Adrenal gland (tissue), 19 donors: Measurements from ENCODE around the gene DGCR6L. TPM values are rescaled to one million over a fixed set of nuclear protein-coding genes. Genes with fewer than 3 reads are reported as not detected.
"Not testable (repeated sequence)": the region's sequence is repeated elsewhere in the genome, so short reads cannot be mapped to it uniquely, and the experiment has no call there.

Experiments
- DNase-seq, 7 donors: peaks; one replicate each; pipeline ENCODE4 v3.0.0-alpha.2; 2019 to 2020
- H3K27ac ChIP-seq, 5 donors: fragments of 200-600 bp; sonication (generic) in 4 of 5; 1 replicate in 3 of 5; 2 replicates in 2 of 5; pipeline versions ENCODE4 v1.5.1 to v1.8.0; 2016 to 2020; ENCODE audit warnings: mild to moderate bottlenecking in 1 of 5
- H3K27me3 ChIP-seq: fragments of 200-600 bp; 2 replicates; pipeline ENCODE4 v1.8.0; 2021
- H3K36me3 ChIP-seq, 2 donors: fragments of 200-600 bp; replicated peaks in 1 of 2; 1 replicate in 1 of 2; 2 replicates in 1 of 2; pipeline versions ENCODE4 v1.5.1 to v1.8.0; 2018 to 2022
- H3K4me1 ChIP-seq, 2 donors: fragments of 200-600 bp; replicated peaks in 1 of 2; 1 replicate in 1 of 2; 2 replicates in 1 of 2; pipeline versions ENCODE4 v1.5.1 to v1.8.0; 2018 to 2021
- H3K4me3 ChIP-seq, 4 donors: fragments of 200-600 bp; sonication (generic) in 3 of 4; one replicate each; pipeline ENCODE4 v1.5.1; 2016 to 2018
- H3K9me3 ChIP-seq, 3 donors: fragments of 200-600 bp; sonication (generic) in 1 of 3; replicated peaks in 1 of 3; 1 replicate in 2 of 3; 2 replicates in 1 of 3; pipeline versions ENCODE4 v1.5.1 to v1.8.0; 2016 to 2021
- POLR2A ChIP-seq, 2 donors: fragments of 450-650 bp; IDR thresholded peaks; one replicate each; pipeline ENCODE4 v1.6.1; 2017; ENCODE audit warnings: antibody characterized with exemption in 2 of 2, mild to moderate bottlenecking in 2 of 2, moderate library complexity in 1 of 2
- WGBS, 4 donors: extraction: QIAGEN DNeasy Blood & Tissue Kit in 2 of 4; methylation state at CpG; one replicate each; pipeline versions ENCODE4 v1.1.5 to v1.1.7; 2013 to 2017; 5-methylcytosine and 5-hydroxymethylcytosine counted together
- intact Hi-C, 2 donors: fragments of 100-400 bp; cut with DNase I; formaldehyde crosslinking; loops; one replicate each; pipeline versions ENCODE4 v1.14.1 to v1.15.0; 2022 to 2023
- long read RNA-seq, 10 donors: library from polyadenylated mRNA in 3 of 10; unstranded in 2 of 10; stranded (forward) in 1 of 10; transcript quantifications; one replicate each; pipeline ENCODE4 v2.0.0 and lab custom pipeline, GENCODE V29; 2021 to 2026
- polyA plus RNA-seq, 3 donors: library from polyadenylated mRNA; stranded (reverse); fragments of 200-250 nt in 2 of 3; fragments of 350-450 nt in 1 of 3; fragmentation: Illumina TruSeq in 1 of 3; extraction: RNeasy Lipid Tissue Mini Kit (QIAGEN cat#74804) in 1 of 3; gene quantifications; one replicate each; pipeline ENCODE4 v1.2.3, GENCODE V29; 2013 to 2014
- total RNA-seq, 9 donors: library from RNA; depleted of rRNA in 4 of 9; stranded (reverse); fragments of >200 nt in 4 of 9; fragments of 120-200 nt in 1 of 9; fragmentation: NEBNext Ultra II Directional in 1 of 9; extraction: Animal tissue kit (Norgen Biotek cat#: 25700) in 1 of 9; gene quantifications; one replicate each; pipeline versions ENCODE4 v1.1.0 to v1.2.4, GENCODE V29; 2013 to 2023
- TF ChIP-seq, protein P1 (sequence below), 6 experiments: fragments of 450-650 bp in 4 of 6; fragments of 200-600 bp in 2 of 6; sonication (generic) in 1 of 6; IDR thresholded peaks; 1 replicate in 5 of 6; 2 replicates in 1 of 6; pipeline versions ENCODE4 v1.5.1 to v1.8.0; 2016 to 2021; ENCODE audit warnings: antibody characterized with exemption in 6 of 6, mild to moderate bottlenecking in 2 of 6, moderate library complexity in 1 of 6
- donor health status: healthy with polysubstance abuse.
- donor health status: Bipolar disorder and iron deficiency.
- donor health status: DM: yes; HTN: yes; CAD: no.
- donor health status: DM: no; HTN: no; CAD: no.
- donor health status: DM: no; HTN: no; CAD: no.
- donor health status: DM: yes; HTN: yes; CAD: no.

The DGCR6L gene
- total RNA-seq (100 to 1,000 TPM in 3 of 9 donors, 10 to 100 TPM in 6; 43.7 to 159 (median 70.8) TPM), polyA plus RNA-seq (100 to 1,000 TPM in 1 of 3 donors, 10 to 100 TPM in 2; 12.1 to 107 (median 96.2) TPM)
- long read RNA-seq, donor 1, transcript DGCR6L-201 (5 exons, 1,154 nt): major isoform, 130 of 170 reads
- long read RNA-seq, donor 1, partial matches to known transcripts: 28 of 170 reads
- long read RNA-seq, donor 1, other reads (novel, unspliced or antisense): 9 of 170 reads
- long read RNA-seq, donor 2, transcript DGCR6L-201 (5 exons, 1,154 nt): major isoform, 57 of 78 reads
- long read RNA-seq, donor 2, partial matches to known transcripts: 21 of 78 reads
- long read RNA-seq, donor 2, other reads (novel, unspliced or antisense): 0 of 78 reads
- long read RNA-seq, donor 3, transcript DGCR6L-201 (5 exons, 1,154 nt): major isoform, 58 of 58 reads
- long read RNA-seq, donor 3, partial matches to known transcripts: 0 of 58 reads
- long read RNA-seq, donor 3, other reads (novel, unspliced or antisense): 0 of 58 reads
- long read RNA-seq, donor 4, transcript DGCR6L-201 (5 exons, 1,154 nt): major isoform, 62 of 73 reads
- long read RNA-seq, donor 4, partial matches to known transcripts: 8 of 73 reads
- long read RNA-seq, donor 4, other reads (novel, unspliced or antisense): 3 of 73 reads
- long read RNA-seq, donor 5, transcript DGCR6L-201 (5 exons, 1,154 nt): major isoform, 99 of 109 reads
- long read RNA-seq, donor 5, partial matches to known transcripts: 2 of 109 reads
- long read RNA-seq, donor 5, other reads (novel, unspliced or antisense): 6 of 109 reads
- long read RNA-seq, donor 6, transcript DGCR6L-201 (5 exons, 1,154 nt): major isoform, 45 of 59 reads
- long read RNA-seq, donor 6, partial matches to known transcripts: 11 of 59 reads
- long read RNA-seq, donor 6, other reads (novel, unspliced or antisense): 3 of 59 reads
- long read RNA-seq, donor 7, transcript DGCR6L-201 (5 exons, 1,154 nt): major isoform, 71 of 77 reads
- long read RNA-seq, donor 7, partial matches to known transcripts: 0 of 77 reads
- long read RNA-seq, donor 7, other reads (novel, unspliced or antisense): 5 of 77 reads
- long read RNA-seq, donor 8, transcript DGCR6L-203 (4 exons, 935 nt): minor isoform, 7 of 193 reads
- long read RNA-seq, donor 8, transcript DGCR6L-201 (5 exons, 1,154 nt): major isoform, 152 of 193 reads
- long read RNA-seq, donor 8, partial matches to known transcripts: 29 of 193 reads
- long read RNA-seq, donor 8, other reads (novel, unspliced or antisense): 5 of 193 reads
- long read RNA-seq, donor 9, transcript DGCR6L-201 (5 exons, 1,154 nt): major isoform, 44 of 54 reads
- long read RNA-seq, donor 9, partial matches to known transcripts: 10 of 54 reads
- long read RNA-seq, donor 9, other reads (novel, unspliced or antisense): 0 of 54 reads
- long read RNA-seq, donor 10, transcript DGCR6L-201 (5 exons, 1,154 nt): major isoform, 68 of 70 reads
- long read RNA-seq, donor 10, partial matches to known transcripts: 0 of 70 reads
- long read RNA-seq, donor 10, other reads (novel, unspliced or antisense): 0 of 70 reads

DNA sequence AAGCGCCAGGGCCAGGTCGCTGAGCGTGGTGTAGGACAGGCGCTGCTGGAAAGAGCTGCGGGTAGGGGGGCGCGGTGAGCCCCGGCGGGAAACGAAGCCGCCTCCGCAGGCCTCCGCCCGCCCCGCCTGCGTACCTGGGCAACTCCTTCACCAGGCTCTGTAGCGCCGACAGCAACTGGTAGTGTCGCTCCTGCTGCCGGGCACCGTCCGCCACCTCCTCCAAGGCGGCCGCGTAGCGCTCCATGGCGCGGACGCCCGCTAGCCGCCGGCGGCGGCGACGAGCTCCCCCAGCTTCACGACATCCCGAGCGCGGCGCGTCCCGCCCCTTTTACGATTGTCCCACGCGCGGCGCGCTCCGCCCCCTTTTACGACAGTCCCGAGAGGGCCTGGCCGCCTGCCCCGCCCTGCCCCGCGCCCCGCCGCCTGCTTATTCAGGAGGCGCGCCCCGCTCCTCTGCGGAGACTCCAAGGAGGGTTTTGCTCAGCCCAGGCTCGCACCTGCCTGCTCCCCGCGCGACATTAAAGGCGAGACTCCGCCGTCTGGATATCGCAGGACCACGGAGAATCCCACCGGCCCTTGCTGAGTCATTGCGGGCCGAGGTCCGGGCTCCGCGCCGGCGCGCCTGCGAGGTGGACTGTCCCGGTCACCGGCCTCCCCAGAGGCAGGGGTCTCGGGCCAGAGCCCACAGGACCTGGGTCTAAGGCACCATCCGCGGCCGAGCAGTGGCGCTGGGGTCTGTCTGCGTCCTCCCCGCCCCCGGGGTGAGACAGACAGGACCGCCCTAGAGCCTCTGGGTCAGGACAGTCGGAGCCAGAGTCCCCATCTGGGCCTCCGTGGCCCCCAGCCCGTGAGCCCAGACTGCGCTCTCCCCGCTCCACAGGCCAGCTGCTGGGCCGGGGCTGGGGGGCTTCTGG, at the start of gene DGCR6L:
DGCR6L (minus strand) TSS at position 316 of the 914 bp plus-strand sequence; CDS start at position 244, 72 bp downstream.
- peaks cover 11 to 33% of the 10 kb centered on the region in 2 donors for H3K4me1 ChIP-seq
- H3K9me3 ChIP-seq: no peaks in the 10 kb centered on the region
- TF ChIP-seq, protein P1, sequence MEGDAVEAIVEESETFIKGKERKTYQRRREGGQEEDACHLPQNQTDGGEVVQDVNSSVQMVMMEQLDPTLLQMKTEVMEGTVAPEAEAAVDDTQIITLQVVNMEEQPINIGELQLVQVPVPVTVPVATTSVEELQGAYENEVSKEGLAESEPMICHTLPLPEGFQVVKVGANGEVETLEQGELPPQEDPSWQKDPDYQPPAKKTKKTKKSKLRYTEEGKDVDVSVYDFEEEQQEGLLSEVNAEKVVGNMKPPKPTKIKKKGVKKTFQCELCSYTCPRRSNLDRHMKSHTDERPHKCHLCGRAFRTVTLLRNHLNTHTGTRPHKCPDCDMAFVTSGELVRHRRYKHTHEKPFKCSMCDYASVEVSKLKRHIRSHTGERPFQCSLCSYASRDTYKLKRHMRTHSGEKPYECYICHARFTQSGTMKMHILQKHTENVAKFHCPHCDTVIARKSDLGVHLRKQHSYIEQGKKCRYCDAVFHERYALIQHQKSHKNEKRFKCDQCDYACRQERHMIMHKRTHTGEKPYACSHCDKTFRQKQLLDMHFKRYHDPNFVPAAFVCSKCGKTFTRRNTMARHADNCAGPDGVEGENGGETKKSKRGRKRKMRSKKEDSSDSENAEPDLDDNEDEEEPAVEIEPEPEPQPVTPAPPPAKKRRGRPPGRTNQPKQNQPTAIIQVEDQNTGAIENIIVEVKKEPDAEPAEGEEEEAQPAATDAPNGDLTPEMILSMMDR (IDR thresholded peaks at IDR 0.05): no peak
- TF ChIP-seq POLR2A (IDR thresholded peaks at IDR 0.05): peak; percentile 50 to 70
- H3K36me3 ChIP-seq: no peaks in the 10 kb centered on the region
- intact Hi-C loops: no loop called here
- no peaks in the 10 kb centered on the region for H3K27me3 ChIP-seq
- H3K27ac ChIP-seq: peak within 1 kb of the TSS in 3 of 5 donors; percentile 54 to 85 (median 76)
- WGBS, 4 donors: 0 to 1% (median 0%) methylated on average over 39 to 98 of the region's 98 CpGs; no CpG with 5 or more reads in 1 of the 4 donors
- peak within 1 kb of the TSS; percentile 73 to 96 (median 88) for H3K4me3 ChIP-seq
- peak; percentile 92 to 97 (median 96) for DNase-seq

DNA sequence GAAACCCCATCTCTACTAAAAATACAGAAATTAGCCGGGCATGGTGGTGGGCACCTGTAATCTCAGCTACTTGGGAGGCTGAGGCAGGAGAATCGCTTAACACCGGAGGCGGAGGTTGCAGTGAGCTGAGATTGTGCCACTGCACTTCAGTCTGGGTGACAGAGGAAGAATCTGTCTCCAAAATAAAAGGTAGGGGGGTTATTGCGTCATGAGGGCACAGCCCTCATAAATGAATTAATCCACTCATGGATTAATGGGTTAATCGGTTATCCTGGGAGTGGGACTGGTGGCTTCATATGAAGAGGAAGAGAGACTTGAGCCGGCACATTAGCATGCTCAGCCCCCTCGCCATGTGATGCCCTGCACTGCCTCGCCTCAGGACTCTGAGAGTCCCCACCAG, 49.0 kb upstream of the DGCR6L start:
- H3K4me1 ChIP-seq, H3K27ac ChIP-seq, H3K36me3 ChIP-seq, H3K9me3 ChIP-seq, H3K4me3 ChIP-seq, H3K27me3 ChIP-seq, DNase-seq, intact Hi-C loops: not testable (repeated sequence)
- 79 to 92% (median 86%) methylated on average over 8 to 9 of the region's 9 CpGs for WGBS, 4 donors

GRCh38 chr22:20366841-20367240, 47.0 kb upstream of the DGCR6L start:
- H3K4me1 ChIP-seq, H3K27me3 ChIP-seq, H3K9me3 ChIP-seq, H3K36me3 ChIP-seq, H3K4me3 ChIP-seq, H3K27ac ChIP-seq, DNase-seq, intact Hi-C loops: not testable (repeated sequence)
- 65 to 87% (median 80%) methylated on average over 3 to 9 of the region's 9 CpGs for WGBS, 4 donors

GRCh38 chr22:20364335-20365260, 44.7 kb upstream of the DGCR6L start:
- H3K36me3 ChIP-seq, H3K27me3 ChIP-seq, H3K4me3 ChIP-seq, intact Hi-C loops, H3K4me1 ChIP-seq, H3K9me3 ChIP-seq, H3K27ac ChIP-seq, DNase-seq: not testable (repeated sequence)
- 59 to 74% (median 61%) methylated on average over 6 to 11 of the region's 11 CpGs for WGBS, 4 donors

DNA sequence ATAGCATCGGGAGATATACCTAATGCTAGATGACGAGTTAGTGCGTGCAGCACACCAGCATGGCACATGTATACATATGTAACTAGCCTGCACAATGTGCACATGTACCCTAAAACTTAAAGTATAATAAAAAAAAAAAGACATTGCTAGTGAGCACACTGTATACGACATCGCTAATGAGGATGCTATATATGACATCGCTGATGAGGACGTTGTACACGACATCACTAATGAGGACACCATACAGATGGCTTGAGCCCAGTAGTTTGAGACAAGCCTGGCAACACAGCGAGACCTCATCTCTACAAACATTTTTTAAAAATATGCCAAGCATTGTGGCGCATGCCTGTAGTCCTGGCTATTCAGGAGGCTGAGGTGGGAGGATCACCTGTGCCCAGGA, 42.5 kb upstream of the DGCR6L start:
- intact Hi-C loops, H3K27me3 ChIP-seq: not testable (repeated sequence)
- 93 to 96% (median 95%) methylated on average over 10 of the region's 10 CpGs for WGBS, 4 donors

GRCh38 chr22:20361752-20362229, 41.9 kb upstream of the DGCR6L start:
- WGBS, 4 donors: 91 to 95% (median 93%) methylated on average over 49 to 54 of the region's 54 CpGs

More for the DNA sequence above, 42.5 kb upstream of the DGCR6L start:
- not testable (repeated sequence) for DNase-seq, H3K36me3 ChIP-seq, H3K9me3 ChIP-seq, H3K4me1 ChIP-seq, H3K27ac ChIP-seq, H3K4me3 ChIP-seq

More at GRCh38 chr22:20361752-20362229, 41.9 kb upstream of the DGCR6L start:
- H3K27me3 ChIP-seq, H3K4me1 ChIP-seq, H3K36me3 ChIP-seq, DNase-seq, H3K9me3 ChIP-seq, intact Hi-C loops, H3K4me3 ChIP-seq, H3K27ac ChIP-seq: not testable (repeated sequence)
